ENCODE data around the gene ADIPOR2. TPM values are rescaled to one million over a fixed set of nuclear protein-coding genes. Genes with fewer than 3 reads are reported as not detected.
A peak's percentile ranks its signal among the peaks of the same experiment; 100 is the strongest.

ADIPOR2 gene
- total and polyA plus RNA-seq, 4 donors: 26.6 to 68.3 (median 41.7) TPM

GRCh38 chr12:1666215-1666614, 24.7 kb upstream of the ADIPOR2 start:
- Histone ChIP-seq H3K9me3 (ENCODE audit: control insufficient read depth in 4 of 4, low read length in 3 of 4) (no peaks in the 10 kb centered on the region), H3K36me3 (ENCODE audit: control insufficient read depth in 4 of 4, insufficient read depth in 3 of 4, low read depth in 1 of 4, low read length in 3 of 4) (no peaks in the 10 kb centered on the region), H3K27ac (ENCODE audit: low read depth in 1 of 2, low read length in 2 of 2) (peak overlapping the region; percentile 97 to 98), H3K9ac (ENCODE audit: low read depth in 1 of 2, low read length in 2 of 2) (peak overlapping the region in 1 of 2 donors; percentile 92), H3K4me3 (ENCODE audit: low read depth in 1 of 3, low read length in 3 of 3) (peak overlapping the region in 1 of 3 donors; percentile 19), H3K27me3 (ENCODE audit: control insufficient read depth in 4 of 4, insufficient read depth in 4 of 4, low read length in 3 of 4) (no peaks in the 10 kb centered on the region), H3K4me1 (ENCODE audit: control insufficient read depth in 4 of 4, insufficient read depth in 4 of 4, low read length in 3 of 4) (peaks cover 6 to 36% (median 11%) of the 10 kb centered on the region in 4 donors)
- TF ChIP-seq SP1 (IDR thresholded peaks at IDR 0.05) (peak; percentile 50), MAX (IDR thresholded peaks at IDR 0.05) (peak; percentile 73), FOXA1 (IDR thresholded peaks at IDR 0.05) (no peak), FOXA2 (IDR thresholded peaks at IDR 0.05) (no peak), HNF4G (IDR thresholded peaks at IDR 0.05) (peak; percentile 76), YY1 (IDR thresholded peaks at IDR 0.05) (no peak), HNF4A (conservative IDR thresholded peaks at IDR 0.05) (peak; percentile 81 to 88), RXRA (IDR thresholded peaks at IDR 0.05) (peak; percentile 2 to 28), GABPA (IDR thresholded peaks at IDR 0.05 in 1 of 2, conservative IDR thresholded peaks at IDR 0.05 in 1 of 2) (no peak), REST (IDR thresholded peaks at IDR 0.05) (no peak), RAD21 (IDR thresholded peaks at IDR 0.05) (no peak), NR2F2 (IDR thresholded peaks at IDR 0.05) (no peak), JUND (IDR thresholded peaks at IDR 0.05) (no peak), ZBTB33 (IDR thresholded peaks at IDR 0.05) (no peak), TAF1 (conservative IDR thresholded peaks at IDR 0.05) (no peak), EGR1 (IDR thresholded peaks at IDR 0.05; ENCODE audit: low read depth in 2 of 2) (peak; percentile 60 to 78)
- TF ChIP-seq, protein P1, sequence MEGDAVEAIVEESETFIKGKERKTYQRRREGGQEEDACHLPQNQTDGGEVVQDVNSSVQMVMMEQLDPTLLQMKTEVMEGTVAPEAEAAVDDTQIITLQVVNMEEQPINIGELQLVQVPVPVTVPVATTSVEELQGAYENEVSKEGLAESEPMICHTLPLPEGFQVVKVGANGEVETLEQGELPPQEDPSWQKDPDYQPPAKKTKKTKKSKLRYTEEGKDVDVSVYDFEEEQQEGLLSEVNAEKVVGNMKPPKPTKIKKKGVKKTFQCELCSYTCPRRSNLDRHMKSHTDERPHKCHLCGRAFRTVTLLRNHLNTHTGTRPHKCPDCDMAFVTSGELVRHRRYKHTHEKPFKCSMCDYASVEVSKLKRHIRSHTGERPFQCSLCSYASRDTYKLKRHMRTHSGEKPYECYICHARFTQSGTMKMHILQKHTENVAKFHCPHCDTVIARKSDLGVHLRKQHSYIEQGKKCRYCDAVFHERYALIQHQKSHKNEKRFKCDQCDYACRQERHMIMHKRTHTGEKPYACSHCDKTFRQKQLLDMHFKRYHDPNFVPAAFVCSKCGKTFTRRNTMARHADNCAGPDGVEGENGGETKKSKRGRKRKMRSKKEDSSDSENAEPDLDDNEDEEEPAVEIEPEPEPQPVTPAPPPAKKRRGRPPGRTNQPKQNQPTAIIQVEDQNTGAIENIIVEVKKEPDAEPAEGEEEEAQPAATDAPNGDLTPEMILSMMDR (IDR thresholded peaks at IDR 0.05; ENCODE audit: low read depth, low read length, missing input control): no peak
- TF ChIP-seq, protein P2, sequence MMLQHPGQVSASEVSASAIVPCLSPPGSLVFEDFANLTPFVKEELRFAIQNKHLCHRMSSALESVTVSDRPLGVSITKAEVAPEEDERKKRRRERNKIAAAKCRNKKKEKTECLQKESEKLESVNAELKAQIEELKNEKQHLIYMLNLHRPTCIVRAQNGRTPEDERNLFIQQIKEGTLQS (IDR thresholded peaks at IDR 0.05): no peak
- no peak for DNase-seq (ENCODE audit: low spot score)
- 22% methylated on average over 5 of the region's 5 CpGs for WGBS
